Measurements from ENCODE around the gene CNIH2. TPM values are rescaled to one million over a fixed set of nuclear protein-coding genes. Genes with fewer than 3 reads are reported as not detected.

CNIH2 gene
- 0.15 and 0.17 TPM in 2 replicates for total RNA-seq

DNA sequence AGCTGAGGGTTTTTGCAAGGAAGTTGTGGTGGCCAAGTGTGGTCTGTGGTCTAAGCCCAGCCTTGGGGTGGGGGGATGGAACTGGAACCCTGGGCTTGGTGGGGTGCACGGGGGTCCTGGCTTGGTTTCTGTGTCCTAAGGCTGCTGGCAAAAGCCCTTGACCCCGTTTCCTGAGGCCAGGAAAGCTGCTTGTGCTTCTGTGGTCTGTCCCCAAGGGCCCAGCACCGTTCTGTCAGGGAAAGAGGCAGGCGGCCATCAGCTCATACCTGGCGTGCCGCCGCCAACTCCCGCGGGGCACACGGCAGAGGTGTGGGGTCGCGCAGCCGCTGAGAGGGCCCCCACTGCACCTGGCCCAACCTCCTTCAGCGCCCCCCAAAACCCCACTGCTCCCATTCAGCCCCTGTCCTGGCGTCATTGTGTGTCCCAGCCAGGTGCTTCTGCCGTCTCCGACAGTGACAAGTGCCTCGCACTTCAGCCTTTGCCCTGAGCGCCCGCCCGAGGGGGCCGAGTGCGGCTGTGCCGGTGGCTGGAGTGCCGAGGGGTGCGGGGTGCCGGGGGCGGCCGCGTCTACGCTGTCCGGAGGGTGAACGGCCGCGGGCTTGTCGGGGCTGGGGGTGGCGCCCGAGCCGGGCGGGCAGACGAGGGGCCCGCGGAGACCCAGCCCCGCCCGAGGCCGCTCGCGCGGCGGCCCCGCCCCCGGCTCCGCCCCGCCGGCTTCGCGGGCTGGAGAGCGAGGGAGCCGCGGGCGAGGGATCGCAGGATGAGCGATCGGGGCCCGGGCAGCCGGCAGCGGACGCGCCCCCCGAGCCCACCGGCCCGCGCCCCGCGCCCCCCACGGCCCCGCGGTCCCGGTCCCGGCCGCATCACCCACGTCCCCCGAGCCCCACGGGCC is at the start of gene CNIH2:
Gene CNIH2 (plus strand): TSS at position 705 of the 892 bp plus-strand sequence. CDS start 282 bp downstream, outside the sequence.

DNA sequence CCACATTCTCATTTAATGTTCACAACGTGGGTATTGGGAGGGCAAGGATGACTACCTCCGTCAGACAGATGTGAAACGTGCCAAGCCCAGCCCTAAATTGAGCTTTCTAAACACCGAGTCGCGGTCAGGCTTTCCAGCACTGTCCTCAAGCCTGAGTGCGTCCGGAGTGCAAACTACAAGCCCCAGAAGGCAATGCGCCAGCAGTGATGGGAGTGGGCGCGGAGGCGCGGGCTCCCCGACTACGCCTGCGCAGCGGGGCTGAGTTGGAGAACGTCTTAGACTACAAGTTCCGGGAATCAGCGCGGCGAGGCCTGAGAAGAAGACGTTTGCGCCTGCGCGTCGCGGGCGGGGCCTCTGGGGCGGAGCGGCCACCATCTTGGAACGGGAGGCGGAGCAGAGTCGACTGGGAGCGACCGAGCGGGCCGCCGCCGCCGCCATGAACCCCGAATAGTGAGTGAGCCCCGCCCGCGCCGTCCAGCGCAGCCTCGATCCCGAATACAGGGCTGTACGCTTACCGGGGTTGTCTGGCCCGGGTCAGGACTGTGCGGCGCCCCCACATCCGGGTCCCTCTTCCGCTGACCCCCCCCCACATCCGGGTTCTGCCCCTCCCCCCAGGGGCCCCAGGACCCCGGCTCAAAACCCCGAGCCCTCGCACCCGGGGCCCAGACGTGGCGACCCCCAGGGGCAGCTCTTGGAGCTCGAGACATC is 9.6 kb upstream of the CNIH2 start, which contains the start of gene RAB1B:
Gene RAB1B (plus strand): TSS at position 396 of the 708 bp plus-strand sequence. CDS start 41 bp downstream, at position 437.

GRCh38 chr11:66288671-66289547 is 10.9 kb downstream of the CNIH2 start, which contains the start of gene YIF1A:
TSS of gene YIF1A (minus strand) at chr11:66289143. CDS start at chr11:66288985, 158 bp downstream.

GRCh38 chr11:66291706-66292542 is 13.9 kb downstream of the CNIH2 start, which contains the start of gene TMEM151A:
TSS of gene TMEM151A (plus strand) at chr11:66291894. CDS start at chr11:66292014, 120 bp downstream.

DNA sequence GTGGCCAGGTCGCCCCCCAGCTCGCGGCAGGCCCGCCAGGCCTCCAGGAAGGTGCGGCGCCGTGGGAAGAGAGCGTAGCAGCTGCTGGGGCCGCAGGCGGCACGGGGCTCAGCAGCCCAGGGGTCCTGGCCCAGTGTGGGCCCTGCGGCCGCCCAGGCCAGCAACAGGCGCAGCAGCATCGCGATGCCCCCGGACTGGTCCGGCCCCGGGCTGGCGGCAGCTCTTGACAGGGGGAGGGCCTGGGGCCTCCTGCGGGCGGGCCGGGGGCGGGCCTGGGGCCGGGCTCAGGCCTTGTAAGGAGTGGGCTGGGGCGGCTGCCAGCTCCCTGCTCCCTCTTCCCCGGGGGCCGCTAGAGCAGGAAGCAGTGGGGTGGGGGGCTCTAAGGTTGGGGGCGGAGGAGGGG is 38.9 kb downstream of the CNIH2 start, which contains the start of gene CD248:
Gene CD248 (minus strand): TSS at position 196 of the 403 bp plus-strand sequence. CDS start 17 bp downstream, at position 179.

Other genes starting within 250 kb of the CNIH2 start
- not detected in 2 replicates for gene GAL3ST3, start 229.0 kb upstream of the CNIH2 start, total RNA-seq
- gene SF3B2, start 225.8 kb upstream of the CNIH2 start, total RNA-seq = 163 and 165 TPM in 2 replicates
- 31.3 and 46.0 TPM in 2 replicates for gene PACS1, start 207.9 kb upstream of the CNIH2 start, total RNA-seq
- 10.5 and 25.1 TPM in 2 replicates for gene KLC2, start 20.5 kb upstream of the CNIH2 start, total RNA-seq
- 103 and 130 TPM in 2 replicates for gene RAB1B, start 9.5 kb upstream of the CNIH2 start, total RNA-seq
- gene YIF1A, start 11.0 kb downstream of the CNIH2 start, total RNA-seq = 143 and 179 TPM in 2 replicates
- gene TMEM151A, start 13.7 kb downstream of the CNIH2 start, total RNA-seq = 0.66 TPM in 1 of 2 replicates, not detected in the other
- 341 and 371 TPM in 2 replicates for gene CD248, start 38.9 kb downstream of the CNIH2 start, total RNA-seq
- 44.8 and 54.4 TPM in 2 replicates for gene RIN1, start 58.3 kb downstream of the CNIH2 start, total RNA-seq
- gene BRMS1, start 66.9 kb downstream of the CNIH2 start, total RNA-seq = 36.9 and 65.2 TPM in 2 replicates
- 41.3 and 58.1 TPM in 2 replicates for gene B4GAT1, start 69.5 kb downstream of the CNIH2 start, total RNA-seq
- gene SLC29A2, start 93.6 kb downstream of the CNIH2 start, total RNA-seq = 0.58 and 0.66 TPM in 2 replicates
- gene NPAS4, start 142.9 kb downstream of the CNIH2 start, total RNA-seq = 0.29 TPM in 1 of 2 replicates, not detected in the other
- gene MRPL11, start 160.7 kb downstream of the CNIH2 start, total RNA-seq = 37.1 and 69.4 TPM in 2 replicates
- 15.3 and 28.0 TPM in 2 replicates for gene PELI3, start 188.7 kb downstream of the CNIH2 start, total RNA-seq
- 40.1 and 58.4 TPM in 2 replicates for gene DPP3, start 202.3 kb downstream of the CNIH2 start, total RNA-seq
- gene BBS1, start 232.5 kb downstream of the CNIH2 start, total RNA-seq = 32.9 and 45.7 TPM in 2 replicates